ENCODE measurements around the gene MYCBP2. TPM values are rescaled to one million over a fixed set of nuclear protein-coding genes. Genes with fewer than 3 reads are reported as not detected.

MYCBP2 gene
- polyA plus RNA-seq, 1 of the 3 experiments (the other 2 are of a cell fraction): 18.5 TPM

DNA sequence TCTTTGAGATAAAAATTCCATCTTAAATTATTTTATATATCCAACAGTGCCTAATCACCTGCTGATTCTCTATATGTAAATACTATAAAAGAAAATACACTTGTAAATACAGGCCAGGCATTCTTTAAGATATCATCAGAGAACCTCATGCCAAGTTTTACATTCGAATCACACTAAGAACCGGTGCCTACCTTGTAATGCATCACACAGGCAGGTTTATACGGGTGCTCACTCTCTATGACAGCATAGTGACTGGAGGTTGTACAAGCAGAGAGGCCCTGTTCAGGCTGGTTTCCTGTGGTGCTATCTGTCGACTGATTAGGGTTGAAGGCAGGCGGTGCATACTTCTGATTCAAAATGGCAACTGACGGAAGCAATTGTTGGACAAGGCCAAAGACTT is 158.7 kb downstream of the MYCBP2 start:
- H3K9me2 ChIP-seq: no peaks in the 10 kb centered on the region
- no peak overlapping the region for H3K9ac ChIP-seq
- H3K4me1 ChIP-seq (ENCODE audit: control insufficient read depth in 1 of 2, insufficient read depth in 2 of 2, low read depth in 1 of 2, low read length in 1 of 2): no peaks in the 10 kb centered on the region
- no peak overlapping the region for H3K27ac ChIP-seq (ENCODE audit: low read depth in 2 of 2, low read length in 1 of 2)
- POLR2A ChIA-PET: no interaction called here
- no peaks in the 10 kb centered on the region for H3K79me2 ChIP-seq (ENCODE audit: insufficient read depth)
- no peaks in the 10 kb centered on the region for H3K27me3 ChIP-seq (ENCODE audit: insufficient read depth)
- TF ChIP-seq, protein P1, sequence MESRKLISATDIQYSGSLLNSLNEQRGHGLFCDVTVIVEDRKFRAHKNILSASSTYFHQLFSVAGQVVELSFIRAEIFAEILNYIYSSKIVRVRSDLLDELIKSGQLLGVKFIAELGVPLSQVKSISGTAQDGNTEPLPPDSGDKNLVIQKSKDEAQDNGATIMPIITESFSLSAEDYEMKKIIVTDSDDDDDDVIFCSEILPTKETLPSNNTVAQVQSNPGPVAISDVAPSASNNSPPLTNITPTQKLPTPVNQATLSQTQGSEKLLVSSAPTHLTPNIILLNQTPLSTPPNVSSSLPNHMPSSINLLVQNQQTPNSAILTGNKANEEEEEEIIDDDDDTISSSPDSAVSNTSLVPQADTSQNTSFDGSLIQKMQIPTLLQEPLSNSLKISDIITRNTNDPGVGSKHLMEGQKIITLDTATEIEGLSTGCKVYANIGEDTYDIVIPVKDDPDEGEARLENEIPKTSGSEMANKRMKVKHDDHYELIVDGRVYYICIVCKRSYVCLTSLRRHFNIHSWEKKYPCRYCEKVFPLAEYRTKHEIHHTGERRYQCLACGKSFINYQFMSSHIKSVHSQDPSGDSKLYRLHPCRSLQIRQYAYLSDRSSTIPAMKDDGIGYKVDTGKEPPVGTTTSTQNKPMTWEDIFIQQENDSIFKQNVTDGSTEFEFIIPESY (IDR thresholded peaks at IDR 0.05; ENCODE audit: borderline replicate concordance, low read depth): no peak
- TF ChIP-seq FOSL2 (IDR thresholded peaks at IDR 0.05; ENCODE audit: borderline replicate concordance, low read depth): no peak
- no peak for TF ChIP-seq YY1 (IDR thresholded peaks at IDR 0.05; ENCODE audit: low read depth)
- no peak for TF ChIP-seq FOXJ3 (CRISPR knock-in tag; IDR thresholded peaks at IDR 0.05)
- no peak for TF ChIP-seq GATA2 (CRISPR knock-in tag; IDR thresholded peaks at IDR 0.05)
- no peak for TF ChIP-seq RFX5 (IDR thresholded peaks at IDR 0.05; ENCODE audit: low read length)
- no peak for TF ChIP-seq NRF1 (IDR thresholded peaks at IDR 0.05; ENCODE audit: low read depth, low read length)
- TF ChIP-seq, protein P2, sequence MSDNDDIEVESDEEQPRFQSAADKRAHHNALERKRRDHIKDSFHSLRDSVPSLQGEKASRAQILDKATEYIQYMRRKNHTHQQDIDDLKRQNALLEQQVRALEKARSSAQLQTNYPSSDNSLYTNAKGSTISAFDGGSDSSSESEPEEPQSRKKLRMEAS (IDR thresholded peaks at IDR 0.05; ENCODE audit: low read depth): no peak
- TF ChIP-seq SIN3A (IDR thresholded peaks at IDR 0.05; ENCODE audit: borderline replicate concordance, low read depth, low read length): no peak
- no peak for TF ChIP-seq SMC3 (IDR thresholded peaks at IDR 0.05; ENCODE audit: low read depth, low read length)
- no peak for TF ChIP-seq ELF1 (IDR thresholded peaks at IDR 0.05)
- WGBS (ENCODE audit: low lambda C conversion rate): 100% methylated on average over 5 of the region's 6 CpGs
- peaks cover 61 to 75% of the 10 kb centered on the region in 2 experiments for H3K36me3 ChIP-seq (replicated peaks in 1 of 2; ENCODE audit: control insufficient read depth in 1 of 2, insufficient read depth in 2 of 2, low read length in 1 of 2)
- CTCF ChIA-PET: no interaction called here
- no peak overlapping the region for H2AFZ ChIP-seq (ENCODE audit: low read depth)
- peaks cover 2% of the 10 kb centered on the region for H3F3A ChIP-seq (replicated peaks; ENCODE audit: insufficient read depth)
- DNase-seq: no peak
- no peak overlapping the region for H3K4me3 ChIP-seq (ENCODE audit: low read depth in 2 of 2, low read length in 1 of 2)
- H3K4me2 ChIP-seq: no peak overlapping the region
- no peaks in the 10 kb centered on the region for H4K20me1 ChIP-seq (ENCODE audit: insufficient read depth)
- no peaks in the 10 kb centered on the region for H3K9me3 ChIP-seq

DNA sequence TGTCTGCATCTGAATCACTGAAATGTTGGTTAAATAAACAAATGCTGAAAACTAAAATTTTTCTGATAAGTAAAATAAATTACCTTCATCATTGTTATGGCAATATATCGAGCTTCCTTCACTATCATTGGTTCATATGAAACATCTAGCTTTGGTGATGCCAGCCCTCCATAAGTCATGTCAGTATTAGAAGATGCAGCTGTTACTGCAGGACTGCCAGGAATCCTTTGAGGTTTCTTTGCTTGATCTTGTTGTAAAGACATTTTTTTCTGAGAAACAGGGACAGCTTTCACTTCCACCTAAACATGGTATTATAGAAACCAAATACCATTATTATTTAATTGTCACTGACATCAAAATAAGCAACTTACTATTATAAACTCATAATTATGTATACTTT is 176.2 kb downstream of the MYCBP2 start:
- H3K9me3 ChIP-seq: no peaks in the 10 kb centered on the region
- H2AFZ ChIP-seq (ENCODE audit: low read depth): no peak overlapping the region
- no peaks in the 10 kb centered on the region for H4K20me1 ChIP-seq (ENCODE audit: insufficient read depth)
- H3K4me2 ChIP-seq: no peak overlapping the region
- peaks cover 2% of the 10 kb centered on the region for H3F3A ChIP-seq (replicated peaks; ENCODE audit: insufficient read depth)
- CTCF ChIA-PET: interaction anchor here (1.2 kb wide), 1 partner anchor 18 kb away, joined by 4 read pairs; no protein-coding TSS in a partner anchor
- H3K4me3 ChIP-seq (ENCODE audit: low read depth in 2 of 2, low read length in 1 of 2): no peak overlapping the region
- POLR2A ChIA-PET: no interaction called here
- H3K9me2 ChIP-seq: no peaks in the 10 kb centered on the region
- H3K27me3 ChIP-seq (ENCODE audit: insufficient read depth): no peaks in the 10 kb centered on the region
- no peaks in the 10 kb centered on the region for H3K79me2 ChIP-seq (ENCODE audit: insufficient read depth)
- H3K4me1 ChIP-seq (ENCODE audit: control insufficient read depth in 1 of 2, insufficient read depth in 2 of 2, low read depth in 1 of 2, low read length in 1 of 2): no peaks in the 10 kb centered on the region
- peak; percentile 5 for DNase-seq
- H3K9ac ChIP-seq: no peak overlapping the region
- peaks cover 46 to 53% of the 10 kb centered on the region in 2 experiments for H3K36me3 ChIP-seq (replicated peaks in 1 of 2; ENCODE audit: control insufficient read depth in 1 of 2, insufficient read depth in 2 of 2, low read length in 1 of 2)
- WGBS (ENCODE audit: low lambda C conversion rate): 31% methylated on average over 1 of the region's 1 CpG
- H3K27ac ChIP-seq (ENCODE audit: low read depth in 2 of 2, low read length in 1 of 2): no peak overlapping the region
- no peak for TF ChIP-seq MXI1 (IDR thresholded peaks at IDR 0.05; ENCODE audit: low read depth, low read length)
- TF ChIP-seq NFIC (IDR thresholded peaks at IDR 0.05; ENCODE audit: borderline replicate concordance): no peak
- TF ChIP-seq EZH2phosphoT487 (IDR thresholded peaks at IDR 0.05; ENCODE audit: borderline replicate concordance, low read depth): no peak
- TF ChIP-seq EP300 (IDR thresholded peaks at IDR 0.05; ENCODE audit: borderline replicate concordance in 1 of 2, low read depth in 1 of 2, low read length in 1 of 2): no peak
- no peak for TF ChIP-seq YY1 (IDR thresholded peaks at IDR 0.05; ENCODE audit: low read depth)
- TF ChIP-seq NRF1 (IDR thresholded peaks at IDR 0.05; ENCODE audit: low read depth, low read length): no peak
- TF ChIP-seq, protein P1 (IDR thresholded peaks at IDR 0.05; ENCODE audit: borderline replicate concordance, low read depth): no peak
- no peak for TF ChIP-seq RAD21 (IDR thresholded peaks at IDR 0.05; ENCODE audit: low read length)
- TF ChIP-seq, protein P3, sequence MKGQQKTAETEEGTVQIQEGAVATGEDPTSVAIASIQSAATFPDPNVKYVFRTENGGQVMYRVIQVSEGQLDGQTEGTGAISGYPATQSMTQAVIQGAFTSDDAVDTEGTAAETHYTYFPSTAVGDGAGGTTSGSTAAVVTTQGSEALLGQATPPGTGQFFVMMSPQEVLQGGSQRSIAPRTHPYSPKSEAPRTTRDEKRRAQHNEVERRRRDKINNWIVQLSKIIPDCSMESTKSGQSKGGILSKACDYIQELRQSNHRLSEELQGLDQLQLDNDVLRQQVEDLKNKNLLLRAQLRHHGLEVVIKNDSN (IDR thresholded peaks at IDR 0.05; ENCODE audit: borderline replicate concordance, low read depth): no peak
